Renal cortical epithelial cell (primary cell): Measurements from ENCODE around the gene CD99. TPM values are rescaled to one million over a fixed set of nuclear protein-coding genes. Genes with fewer than 3 reads are reported as not detected.
A peak's percentile ranks its signal among the peaks of the same experiment; 100 is the strongest.

Source experiments
- DNase-seq: peaks from one replicate; pipeline ENCODE4 v3.0.0-alpha.2; 2011; ENCODE audit warnings: low read depth
- total RNA-seq: library from RNA; depleted of rRNA; stranded (reverse); fragments of >200 nt; gene quantifications from 2 replicates; pipeline ENCODE4 v1.2.3, GENCODE V29; 2014

The CD99 gene, protein sequence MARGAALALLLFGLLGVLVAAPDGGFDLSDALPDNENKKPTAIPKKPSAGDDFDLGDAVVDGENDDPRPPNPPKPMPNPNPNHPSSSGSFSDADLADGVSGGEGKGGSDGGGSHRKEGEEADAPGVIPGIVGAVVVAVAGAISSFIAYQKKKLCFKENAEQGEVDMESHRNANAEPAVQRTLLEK
- 41.2 and 52.8 TPM in 2 replicates for total RNA-seq

- DNase-seq = peak; percentile 37
These were observed at the start of gene CD99 for GRCh38 chrX:2690856-2691542. Gene CD99 (plus strand): TSS chrX:2691295. CDS start chrX:2691361, 66 bp downstream.

DNA sequence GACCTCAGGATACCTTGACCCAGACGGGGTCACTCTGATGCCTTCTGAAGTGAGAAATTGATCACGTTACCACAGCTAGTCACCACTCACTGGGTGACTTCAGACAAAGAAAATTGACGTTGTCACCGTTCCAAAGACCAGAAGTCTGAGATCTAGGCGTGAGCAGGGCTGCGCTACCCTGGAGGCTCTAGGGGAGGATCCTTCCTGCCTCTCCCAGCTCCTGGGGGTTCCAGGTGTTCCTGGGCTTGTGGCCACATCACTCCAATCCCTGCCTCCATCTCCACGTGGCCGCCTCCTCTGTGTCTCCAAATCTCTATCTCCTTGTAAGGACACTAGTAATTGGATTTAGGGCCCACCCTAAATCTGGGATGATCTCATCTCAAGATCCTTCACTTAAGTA lies 48.9 kb upstream of the CD99 start:
- no peak for DNase-seq

- no peak for DNase-seq
These were observed 48.3 kb upstream of the CD99 start for GRCh38 chrX:2642791-2643190.

GRCh38 chrX:2643880-2644279 lies 47.2 kb upstream of the CD99 start:
- DNase-seq = no peak

GRCh38 chrX:2645563-2645962 lies 45.5 kb upstream of the CD99 start:
- DNase-seq = no peak

GRCh38 chrX:2647627-2648026 lies 43.5 kb upstream of the CD99 start:
- no peak for DNase-seq

DNA sequence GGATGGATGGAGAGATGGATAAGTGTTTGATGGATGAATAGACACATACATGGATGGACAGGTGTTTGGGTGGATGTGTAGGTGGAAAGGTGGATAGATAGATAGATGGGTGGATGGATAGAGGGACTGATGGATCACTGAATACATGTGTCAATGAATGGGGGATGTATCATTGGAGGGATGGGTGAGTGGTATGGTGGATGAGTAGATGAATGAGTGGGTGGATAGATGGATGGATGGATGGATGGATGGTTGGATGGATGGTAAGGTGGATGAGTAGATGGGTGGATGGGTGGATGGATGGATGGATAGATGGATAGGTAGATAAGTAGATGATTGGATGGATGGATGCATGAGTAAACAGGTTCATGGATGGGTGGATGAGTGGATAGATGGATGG lies 41.1 kb upstream of the CD99 start:
- DNase-seq = no peak

DNA sequence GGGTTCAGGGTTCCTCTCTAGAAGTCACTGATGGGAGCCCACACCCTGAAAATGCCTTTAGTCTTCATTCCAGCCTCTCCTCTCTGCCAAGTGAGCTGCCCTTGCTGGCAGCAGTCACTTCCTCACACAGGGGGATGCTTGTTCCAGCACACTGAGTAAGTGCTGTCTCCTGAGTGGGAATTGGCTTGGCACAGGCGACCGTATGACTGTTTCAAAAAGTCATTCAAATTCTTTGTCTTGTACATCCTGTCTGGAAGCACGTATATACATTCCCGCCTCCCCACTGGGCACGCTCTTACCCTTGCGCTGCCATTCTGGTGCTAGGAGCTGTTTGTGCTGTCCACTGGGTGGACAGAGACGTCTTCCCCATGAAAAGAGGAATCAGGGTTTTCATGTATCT lies 40.2 kb upstream of the CD99 start:
- DNase-seq = no peak

DNA sequence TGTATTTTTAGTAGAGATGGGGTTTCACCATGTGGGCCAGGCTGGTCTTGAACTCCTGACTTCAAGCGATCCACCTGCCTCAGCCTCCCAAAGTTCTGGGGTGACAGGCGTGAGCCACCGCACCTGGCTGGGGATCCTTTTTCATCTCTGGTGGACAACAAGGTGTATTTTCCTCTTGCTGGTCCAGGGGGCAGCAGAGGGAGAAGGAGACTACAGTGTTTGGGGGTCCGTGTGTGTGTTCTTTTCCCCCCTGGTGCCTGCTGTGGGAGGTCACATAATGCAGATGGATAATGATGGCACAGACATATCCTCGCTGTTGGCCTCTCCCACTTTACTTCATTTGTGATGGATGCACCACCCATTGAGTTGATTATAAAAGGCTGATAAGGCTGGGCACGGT lies 39.0 kb upstream of the CD99 start:
- no peak for DNase-seq

DNA sequence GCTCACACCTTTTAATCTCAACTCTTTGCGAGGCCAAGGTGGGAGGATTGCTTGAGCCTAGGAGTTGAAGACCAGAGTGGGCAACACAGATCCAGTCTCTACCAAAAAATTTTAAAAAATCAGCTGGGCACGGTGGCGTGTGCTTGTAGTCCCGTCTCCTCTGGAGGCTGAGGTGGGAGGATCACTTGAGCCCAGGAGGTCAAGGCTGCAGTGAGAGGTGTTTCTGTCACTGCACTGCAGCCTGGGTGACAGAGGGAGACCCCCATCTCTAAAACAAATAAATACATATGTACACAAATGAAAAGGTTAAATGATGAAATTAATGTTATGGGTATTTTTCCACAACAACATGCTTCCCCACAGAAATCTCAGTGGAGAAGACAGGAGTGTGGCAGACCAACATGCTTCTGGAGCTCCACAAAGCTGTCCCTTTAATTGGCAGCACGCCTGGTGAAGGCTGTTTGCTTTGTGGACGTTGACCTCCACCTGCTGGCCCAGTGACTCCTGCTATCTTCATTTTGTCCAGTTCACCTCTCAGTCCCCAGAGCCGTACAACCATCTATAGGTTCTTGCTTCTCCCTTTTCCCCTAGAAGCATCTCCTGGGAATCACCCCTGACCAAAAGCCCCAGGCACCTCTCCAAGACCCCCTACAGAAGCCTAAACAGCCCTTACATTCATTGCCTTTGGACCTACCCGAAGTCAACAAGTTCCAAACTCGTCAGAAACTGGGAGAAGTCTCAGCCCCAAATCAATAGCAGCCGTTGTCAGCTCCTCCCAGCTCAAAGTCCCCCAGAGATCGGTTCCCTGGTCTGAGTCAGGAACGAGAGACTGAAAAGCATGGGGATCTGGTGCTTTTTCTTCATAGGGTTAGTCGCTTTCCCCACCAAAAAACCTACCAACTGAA lies 36.4 kb upstream of the CD99 start:
- no peak for DNase-seq

DNA sequence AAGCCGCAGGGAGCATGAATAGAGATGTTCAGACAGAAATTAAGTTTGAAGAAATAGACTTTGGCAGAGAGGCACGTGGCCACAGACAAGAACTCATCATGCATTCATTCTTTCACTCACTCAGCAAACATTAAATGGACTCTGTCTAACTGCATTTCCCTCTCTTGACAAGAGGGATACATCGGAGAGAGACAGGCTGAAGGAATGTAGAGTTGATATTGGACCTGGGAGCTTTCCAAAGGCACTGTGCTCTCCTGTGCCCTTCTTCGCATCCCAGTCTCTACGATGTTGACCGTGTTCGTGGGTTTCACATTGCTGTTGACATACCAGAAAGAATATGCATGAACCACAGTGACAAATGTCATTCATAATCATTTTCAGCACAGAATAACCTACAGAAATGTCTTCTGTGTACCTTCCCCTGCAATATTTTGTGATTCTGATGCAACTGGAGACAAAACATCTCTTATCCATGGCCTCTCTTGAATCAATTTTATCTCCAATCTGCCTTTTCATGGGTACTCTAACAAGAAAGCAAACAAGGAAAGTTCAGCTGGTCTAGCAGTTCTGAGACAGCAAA lies 34.7 kb upstream of the CD99 start:
- DNase-seq = no peak

DNA sequence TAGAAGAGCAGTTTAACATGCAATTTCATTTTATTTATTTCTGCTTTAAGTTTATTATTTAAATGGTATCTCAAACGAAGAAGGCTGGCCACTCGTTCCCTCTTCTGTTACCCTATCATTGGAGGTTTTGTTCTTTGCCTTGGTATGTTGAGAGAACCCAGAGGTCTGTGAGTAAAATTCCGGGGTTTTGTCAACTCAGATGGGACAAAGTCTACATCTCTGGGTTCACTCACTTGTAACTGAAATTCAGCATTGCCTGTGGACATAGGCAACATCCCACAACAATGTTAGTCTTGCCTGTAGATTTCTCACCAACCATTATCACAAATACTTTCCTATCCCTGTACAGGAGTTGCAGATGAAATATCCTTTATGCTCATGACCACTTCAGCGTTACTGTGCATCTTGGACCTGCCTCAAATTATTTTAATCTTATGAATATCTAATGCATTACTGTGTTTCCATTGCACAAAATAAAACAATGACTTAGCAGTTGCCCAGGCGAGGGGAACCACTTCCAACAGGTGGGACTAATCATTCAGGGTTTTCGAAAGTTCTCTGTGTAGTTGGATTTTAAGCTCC lies 33.5 kb upstream of the CD99 start:
- DNase-seq = peak; percentile 11

DNA sequence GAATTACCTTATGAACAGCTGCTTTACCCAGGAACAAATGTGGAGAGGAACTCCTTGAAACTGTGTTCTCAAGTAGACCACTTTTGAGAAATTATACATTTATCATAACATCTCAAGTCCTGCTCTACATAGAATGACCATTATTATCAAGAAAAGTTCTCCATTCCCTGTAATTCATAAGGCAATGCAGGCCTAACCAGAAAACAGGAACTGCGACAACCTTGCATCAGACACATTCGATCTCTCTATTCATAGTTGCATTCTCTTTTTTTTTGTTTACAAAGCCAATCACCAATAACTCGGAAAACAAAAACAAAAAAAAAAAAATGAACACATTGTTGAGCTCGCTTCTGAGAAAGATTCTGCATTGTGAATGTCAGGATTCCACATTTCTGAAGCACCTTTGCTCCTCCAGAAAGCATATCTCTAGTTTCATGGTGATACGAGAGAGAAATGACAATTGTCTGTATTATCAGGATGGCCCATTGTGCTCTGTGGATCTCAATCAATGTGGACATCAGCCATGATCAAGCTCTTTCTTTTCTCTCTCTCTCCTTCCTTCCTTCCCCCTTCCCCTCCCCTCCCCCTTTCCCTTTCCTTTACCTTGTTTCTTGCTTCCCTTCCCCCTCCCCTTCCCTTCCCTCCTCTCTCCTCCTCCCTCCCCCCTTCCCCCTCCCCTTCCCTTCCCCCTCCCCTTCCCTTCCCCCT lies 32.4 kb upstream of the CD99 start:
- DNase-seq = no peak

GRCh38 chrX:2662586-2662985 lies 28.5 kb upstream of the CD99 start:
- no peak for DNase-seq

- DNase-seq = no peak
These were observed 26.6 kb upstream of the CD99 start for GRCh38 chrX:2664502-2664901.

GRCh38 chrX:2665387-2666304 lies 25.4 kb upstream of the CD99 start:
- DNase-seq = no peak

GRCh38 chrX:2666491-2666890 lies 24.6 kb upstream of the CD99 start:
- DNase-seq = no peak

DNA sequence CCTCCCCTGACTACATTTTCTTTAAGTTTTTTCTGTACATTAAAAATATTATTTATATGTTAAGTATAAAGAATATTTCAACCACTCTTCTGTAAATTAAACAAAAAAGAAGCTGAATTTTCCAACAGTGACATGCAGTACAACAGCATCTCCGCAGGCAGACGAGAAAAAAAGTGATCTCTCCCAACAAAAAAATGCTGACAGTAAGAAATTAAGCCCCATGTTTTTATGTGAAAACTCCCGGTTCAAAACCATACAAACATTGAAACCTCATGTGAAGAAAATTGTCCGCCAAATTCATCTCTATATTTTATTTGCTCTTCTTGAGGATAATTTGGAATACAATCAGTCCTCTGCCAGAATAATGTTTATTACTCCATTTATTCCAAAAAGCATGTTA lies 20.1 kb upstream of the CD99 start:
- DNase-seq = no peak

GRCh38 chrX:2672084-2672483 lies 19.0 kb upstream of the CD99 start:
- no peak for DNase-seq

- DNase-seq = no peak
These were observed 17.5 kb upstream of the CD99 start for GRCh38 chrX:2673611-2674010.
